Right atrium auricular region (tissue), 2 donors: Measurements from ENCODE around the gene SLC27A1. TPM values are rescaled to one million over a fixed set of nuclear protein-coding genes. Genes with fewer than 3 reads are reported as not detected.

Experiments
- DNase-seq: peaks from one replicate; pipeline ENCODE4 v3.0.0-alpha.2; 2019; ENCODE audit warnings: low spot score
- H3K27ac ChIP-seq, 2 donors: fragments of 200-600 bp; sonication (generic); 1 replicate in 1 of 2; 2 replicates in 1 of 2; pipeline ENCODE4 v1.5.1; 2016 to 2019
- H3K27me3 ChIP-seq, 2 donors: fragments of 200-600 bp; sonication (generic); one replicate each; pipeline versions ENCODE4 v1.5.1 to v1.6.0; 2017 to 2019
- H3K36me3 ChIP-seq: fragments of 200-600 bp; sonication (generic); one replicate; pipeline ENCODE4 v1.5.1; 2016
- H3K4me1 ChIP-seq, 2 donors: fragments of 200-600 bp; sonication (generic); one replicate each; pipeline versions ENCODE4 v1.5.1 to v1.6.0; 2017 to 2019
- H3K4me3 ChIP-seq, 2 donors: fragments of 200-600 bp; sonication (generic); 1 replicate in 1 of 2; 2 replicates in 1 of 2; pipeline ENCODE4 v1.5.1; 2017 to 2019; ENCODE audit warnings: mild to moderate bottlenecking in 1 of 2, moderate library complexity in 1 of 2
- H3K9me3 ChIP-seq, 2 donors: fragments of 200-600 bp; sonication (generic); one replicate each; pipeline ENCODE4 v1.5.1; 2019
- total RNA-seq, 2 donors: library from RNA; depleted of rRNA; stranded (reverse); fragments of >200 nt; gene quantifications; one replicate each; pipeline ENCODE4 v1.1.0, GENCODE V29; 2016
- TF ChIP-seq, protein P1 (sequence below), 2 donors: fragments of 200-600 bp; sonication (generic); IDR thresholded peaks; one replicate each; pipeline ENCODE4 v1.5.1; 2019; ENCODE audit warnings: antibody characterized with exemption in 2 of 2

The SLC27A1 gene
- total RNA-seq, 2 donors from 2014 or later, result 31.2 to 65.6 TPM

DNA sequence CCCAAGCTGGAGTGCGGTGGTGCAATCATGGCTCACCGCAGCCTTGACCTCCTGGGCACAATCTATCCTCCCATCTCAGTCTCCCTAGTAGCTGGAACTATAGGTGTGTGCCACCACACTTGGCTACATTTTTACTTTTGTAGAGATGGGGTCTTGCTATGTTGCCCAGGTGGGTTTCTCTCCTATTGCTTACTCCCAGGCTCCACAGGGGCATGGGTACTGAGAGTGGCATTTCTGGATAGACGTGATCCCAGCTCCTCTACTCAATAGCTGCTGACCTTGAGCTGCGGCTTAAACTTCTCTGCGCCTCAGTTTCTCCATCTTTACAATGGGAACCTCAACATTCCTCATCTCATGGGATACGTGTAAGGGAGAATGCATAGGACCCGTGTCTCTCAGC lies 38.9 kb upstream of the SLC27A1 start:
- TF ChIP-seq, protein P1, sequence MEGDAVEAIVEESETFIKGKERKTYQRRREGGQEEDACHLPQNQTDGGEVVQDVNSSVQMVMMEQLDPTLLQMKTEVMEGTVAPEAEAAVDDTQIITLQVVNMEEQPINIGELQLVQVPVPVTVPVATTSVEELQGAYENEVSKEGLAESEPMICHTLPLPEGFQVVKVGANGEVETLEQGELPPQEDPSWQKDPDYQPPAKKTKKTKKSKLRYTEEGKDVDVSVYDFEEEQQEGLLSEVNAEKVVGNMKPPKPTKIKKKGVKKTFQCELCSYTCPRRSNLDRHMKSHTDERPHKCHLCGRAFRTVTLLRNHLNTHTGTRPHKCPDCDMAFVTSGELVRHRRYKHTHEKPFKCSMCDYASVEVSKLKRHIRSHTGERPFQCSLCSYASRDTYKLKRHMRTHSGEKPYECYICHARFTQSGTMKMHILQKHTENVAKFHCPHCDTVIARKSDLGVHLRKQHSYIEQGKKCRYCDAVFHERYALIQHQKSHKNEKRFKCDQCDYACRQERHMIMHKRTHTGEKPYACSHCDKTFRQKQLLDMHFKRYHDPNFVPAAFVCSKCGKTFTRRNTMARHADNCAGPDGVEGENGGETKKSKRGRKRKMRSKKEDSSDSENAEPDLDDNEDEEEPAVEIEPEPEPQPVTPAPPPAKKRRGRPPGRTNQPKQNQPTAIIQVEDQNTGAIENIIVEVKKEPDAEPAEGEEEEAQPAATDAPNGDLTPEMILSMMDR (IDR thresholded peaks at IDR 0.05), result no peak
- H3K4me3 ChIP-seq, result no peak overlapping the region
- no peaks in the 10 kb centered on the region for H3K36me3 ChIP-seq
- H3K27ac ChIP-seq, result no peak overlapping the region
- H3K27me3 ChIP-seq, result no peaks in the 10 kb centered on the region
- no peak for DNase-seq
- H3K4me1 ChIP-seq, result no peaks in the 10 kb centered on the region
- H3K9me3 ChIP-seq, result no peaks in the 10 kb centered on the region

DNA sequence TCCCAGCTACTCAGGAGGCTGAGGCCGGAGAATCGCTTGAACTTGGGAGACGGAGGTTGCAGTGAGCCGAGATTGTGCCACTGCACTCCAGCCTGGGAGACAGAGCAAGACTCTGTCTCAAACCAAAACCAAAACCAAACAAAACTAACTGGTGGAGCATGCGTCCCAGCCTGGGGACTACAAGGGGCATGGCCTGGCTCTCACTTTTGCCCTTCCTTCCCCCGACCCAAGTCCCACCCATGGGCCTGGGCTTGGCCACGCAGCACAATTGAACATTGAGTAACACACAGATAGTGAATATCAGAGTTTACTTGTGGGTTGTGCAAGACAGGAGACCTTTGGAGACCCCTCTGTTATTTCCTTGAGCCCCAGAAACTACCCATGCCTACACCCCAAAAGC lies 35.1 kb upstream of the SLC27A1 start:
- H3K4me3 ChIP-seq, result no peak overlapping the region
- no peaks in the 10 kb centered on the region for H3K27me3 ChIP-seq
- DNase-seq, result no peak
- H3K27ac ChIP-seq, result no peak overlapping the region
- no peaks in the 10 kb centered on the region for H3K36me3 ChIP-seq
- H3K9me3 ChIP-seq, result no peaks in the 10 kb centered on the region
- TF ChIP-seq, protein P1 (IDR thresholded peaks at IDR 0.05), result no peak
- H3K4me1 ChIP-seq, result no peaks in the 10 kb centered on the region

GRCh38 chr19:17436094-17436873 lies 34.0 kb upstream of the SLC27A1 start:
- H3K4me3 ChIP-seq, result no peak overlapping the region
- TF ChIP-seq, protein P1 (IDR thresholded peaks at IDR 0.05), result no peak
- no peak for DNase-seq
- no peaks in the 10 kb centered on the region for H3K4me1 ChIP-seq
- no peak overlapping the region for H3K27ac ChIP-seq
- H3K9me3 ChIP-seq, result no peaks in the 10 kb centered on the region
- H3K27me3 ChIP-seq, result no peaks in the 10 kb centered on the region
- no peaks in the 10 kb centered on the region for H3K36me3 ChIP-seq

DNA sequence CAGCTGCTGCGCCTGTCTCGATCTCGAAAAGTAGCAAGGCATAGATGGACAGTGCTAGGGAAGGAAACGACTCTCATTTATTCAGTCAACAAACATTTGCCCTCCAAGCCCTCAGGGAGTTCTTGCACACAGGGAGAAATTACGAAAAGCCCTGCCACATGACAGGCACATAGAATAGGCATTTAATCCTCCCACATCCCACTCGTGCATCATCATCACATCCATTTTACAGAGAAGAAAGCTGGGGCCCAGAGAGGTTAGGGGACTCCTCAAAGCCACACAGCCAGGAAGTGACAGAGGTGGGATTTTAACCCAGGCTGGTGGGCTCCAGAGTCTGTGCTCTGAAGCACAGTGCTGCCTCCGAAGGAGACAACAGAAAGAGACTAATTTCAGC lies 33.5 kb upstream of the SLC27A1 start:
- TF ChIP-seq, protein P1 (IDR thresholded peaks at IDR 0.05), result no peak
- H3K9me3 ChIP-seq, result no peaks in the 10 kb centered on the region

DNA sequence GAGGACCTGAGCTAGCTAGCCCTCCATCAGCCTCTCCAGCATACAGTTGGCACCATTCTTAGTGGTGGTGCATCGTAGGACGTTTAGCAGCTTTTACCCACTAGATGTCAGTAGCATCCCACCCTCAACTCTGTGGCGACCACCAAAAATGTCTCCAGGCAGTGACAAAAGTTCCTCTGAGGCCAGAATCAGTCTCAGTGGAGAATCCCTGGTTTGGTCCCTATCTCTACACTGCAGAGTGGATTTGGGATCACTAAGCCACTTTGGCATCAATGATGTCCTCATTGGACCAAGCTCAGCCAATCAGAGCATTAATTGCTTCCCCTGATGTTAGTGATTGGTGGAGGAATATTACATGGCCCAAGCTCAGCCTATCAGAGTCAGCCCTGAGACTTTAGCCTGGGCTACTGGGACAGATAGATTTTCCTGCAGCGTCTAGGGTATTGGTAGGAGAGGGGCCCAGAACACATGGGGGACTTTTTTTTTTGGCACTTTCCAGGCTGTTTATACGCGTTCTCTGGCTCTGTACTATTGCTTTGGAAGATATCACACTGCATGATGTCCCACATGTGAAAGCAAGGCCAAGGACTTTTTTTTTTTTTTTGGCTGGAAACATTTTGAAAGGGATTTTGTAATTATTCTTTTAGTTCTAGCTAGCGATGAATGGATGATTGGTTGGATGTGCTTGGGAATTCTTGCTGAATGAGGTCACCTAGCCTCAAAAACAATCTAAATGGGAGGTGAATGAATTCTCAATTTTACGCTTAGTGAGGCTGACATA lies 28.9 kb upstream of the SLC27A1 start:
- DNase-seq, result no peak
- Histone ChIP-seq H3K27ac (no peak overlapping the region), H3K27me3 (no peaks in the 10 kb centered on the region), H3K4me3 (no peak overlapping the region), H3K4me1 (no peaks in the 10 kb centered on the region), H3K9me3 (no peaks in the 10 kb centered on the region), H3K36me3 (no peaks in the 10 kb centered on the region)
- TF ChIP-seq, protein P1 (IDR thresholded peaks at IDR 0.05), result peak; percentile 34 to 45

More for the DNA sequence above, 33.5 kb upstream of the SLC27A1 start:
- no peaks in the 10 kb centered on the region for H3K27me3 ChIP-seq
- H3K4me1 ChIP-seq, result no peaks in the 10 kb centered on the region
- H3K36me3 ChIP-seq, result no peaks in the 10 kb centered on the region
- DNase-seq, result no peak
- H3K27ac ChIP-seq, result no peak overlapping the region
- H3K4me3 ChIP-seq, result no peak overlapping the region
